ENCODE measurements around the gene NEAT1.
"Not testable (repeated sequence)": the region's sequence is repeated elsewhere in the genome, so short reads cannot be mapped to it uniquely, and the experiment has no call there.

The NEAT1 gene

GRCh38 chr11:65434667-65435410, 12.2 kb downstream of the NEAT1 start:
- DNase-seq (ENCODE audit: low spot score), result no peak

GRCh38 chr11:65435411-65435931, 12.9 kb downstream of the NEAT1 start:
- no peak for DNase-seq (ENCODE audit: low spot score)

DNA sequence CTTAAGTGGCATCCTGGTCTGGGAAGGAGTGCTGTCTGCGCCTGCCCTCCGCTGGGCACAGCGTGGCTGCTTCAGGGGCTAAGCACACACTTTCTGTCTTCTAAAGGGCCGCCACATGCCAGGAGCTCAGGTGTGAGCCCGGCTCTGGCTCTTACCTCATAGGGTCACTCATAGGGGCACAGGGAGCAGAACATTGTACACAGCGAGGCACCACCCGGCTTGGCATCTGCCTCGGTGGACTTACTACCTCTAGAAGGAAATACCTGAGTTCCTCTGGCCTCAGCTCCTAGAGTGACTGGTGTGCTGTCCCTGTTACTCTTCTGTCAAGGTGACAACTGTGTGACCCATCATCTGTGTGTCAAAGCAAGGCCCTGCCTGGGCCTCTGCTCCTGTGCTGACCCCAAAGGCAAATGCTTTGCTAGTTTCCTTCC, 13.4 kb downstream of the NEAT1 start:
- DNase-seq (ENCODE audit: low spot score), result no peak

- DNase-seq (ENCODE audit: low spot score), result no peak
Measured at GRCh38 chr11:65436412-65437032, 13.9 kb downstream of the NEAT1 start.

GRCh38 chr11:65437436-65438227, 15.0 kb downstream of the NEAT1 start:
- no peak for DNase-seq (ENCODE audit: low spot score)

GRCh38 chr11:65438257-65439151, 15.9 kb downstream of the NEAT1 start:
- no peak for DNase-seq (ENCODE audit: low spot score)

GRCh38 chr11:65439331-65440181, 17.0 kb downstream of the NEAT1 start:
- no peak for DNase-seq (ENCODE audit: low spot score)

DNA sequence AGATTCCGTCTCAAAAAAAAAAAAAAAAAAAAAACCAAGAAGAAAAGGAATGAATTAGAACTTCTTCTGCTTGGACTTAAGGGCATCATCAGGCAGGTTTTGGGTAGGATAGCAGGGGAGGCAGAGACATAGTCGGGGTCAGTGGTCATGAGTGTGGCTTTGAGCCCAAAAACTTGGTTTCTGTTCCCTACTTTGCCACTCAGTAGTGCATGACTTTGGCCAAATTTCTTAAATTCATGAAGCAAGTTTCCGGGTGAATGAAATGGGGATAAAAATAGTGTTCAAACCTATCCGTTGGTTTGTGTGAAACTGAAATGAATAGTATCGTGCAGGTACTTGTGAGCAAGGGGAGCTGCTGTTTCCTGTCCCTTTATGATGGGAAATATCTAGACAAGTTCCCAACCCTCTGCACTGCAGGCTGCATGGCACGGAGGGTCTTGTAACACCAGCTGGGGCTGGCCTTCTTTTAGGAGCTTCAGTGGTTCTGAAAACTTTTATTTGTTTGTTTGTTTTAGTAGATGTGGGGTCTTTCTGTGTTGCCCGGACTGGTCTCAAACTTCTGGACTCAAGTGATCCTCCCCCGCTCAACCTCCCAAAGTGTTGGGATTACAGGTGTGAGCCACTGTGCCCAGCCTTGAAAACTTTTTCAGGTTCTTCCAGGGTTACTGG, 18.4 kb downstream of the NEAT1 start:
- peak; percentile 49 for DNase-seq (ENCODE audit: low spot score)

- DNase-seq (ENCODE audit: low spot score), result no peak
Measured at GRCh38 chr11:65442842-65443331, 20.3 kb downstream of the NEAT1 start.

GRCh38 chr11:65444314-65445051, 21.9 kb downstream of the NEAT1 start:
- no peak for DNase-seq (ENCODE audit: low spot score)

DNA sequence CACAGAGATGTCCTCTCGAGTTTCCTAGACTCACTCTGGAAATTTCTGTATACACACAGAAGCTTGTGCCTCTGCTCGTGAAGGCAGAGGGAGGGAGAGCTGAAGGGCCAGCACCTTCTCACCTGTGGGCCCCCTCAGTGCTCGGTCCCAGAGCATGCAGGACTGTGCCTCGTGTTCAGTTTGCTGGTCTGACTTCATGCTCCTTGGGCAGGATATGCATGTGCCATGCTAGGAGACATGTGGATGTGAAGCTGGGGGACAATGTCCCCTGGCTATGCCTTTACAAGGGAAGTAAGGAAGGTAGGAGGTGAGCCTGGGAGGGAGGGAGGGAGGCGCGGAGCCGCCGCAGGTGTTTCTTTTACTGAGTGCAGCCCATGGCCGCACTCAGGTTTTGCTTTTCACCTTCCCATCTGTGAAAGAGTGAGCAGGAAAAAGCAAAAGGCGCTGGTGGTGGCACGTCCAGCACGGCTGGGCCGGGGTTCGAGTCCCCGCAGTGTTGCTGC, 22.6 kb downstream of the NEAT1 start:
- DNase-seq (ENCODE audit: low spot score), result no peak

- DNase-seq (ENCODE audit: low spot score), result no peak
Measured at GRCh38 chr11:65445604-65446445, 23.2 kb downstream of the NEAT1 start.

DNA sequence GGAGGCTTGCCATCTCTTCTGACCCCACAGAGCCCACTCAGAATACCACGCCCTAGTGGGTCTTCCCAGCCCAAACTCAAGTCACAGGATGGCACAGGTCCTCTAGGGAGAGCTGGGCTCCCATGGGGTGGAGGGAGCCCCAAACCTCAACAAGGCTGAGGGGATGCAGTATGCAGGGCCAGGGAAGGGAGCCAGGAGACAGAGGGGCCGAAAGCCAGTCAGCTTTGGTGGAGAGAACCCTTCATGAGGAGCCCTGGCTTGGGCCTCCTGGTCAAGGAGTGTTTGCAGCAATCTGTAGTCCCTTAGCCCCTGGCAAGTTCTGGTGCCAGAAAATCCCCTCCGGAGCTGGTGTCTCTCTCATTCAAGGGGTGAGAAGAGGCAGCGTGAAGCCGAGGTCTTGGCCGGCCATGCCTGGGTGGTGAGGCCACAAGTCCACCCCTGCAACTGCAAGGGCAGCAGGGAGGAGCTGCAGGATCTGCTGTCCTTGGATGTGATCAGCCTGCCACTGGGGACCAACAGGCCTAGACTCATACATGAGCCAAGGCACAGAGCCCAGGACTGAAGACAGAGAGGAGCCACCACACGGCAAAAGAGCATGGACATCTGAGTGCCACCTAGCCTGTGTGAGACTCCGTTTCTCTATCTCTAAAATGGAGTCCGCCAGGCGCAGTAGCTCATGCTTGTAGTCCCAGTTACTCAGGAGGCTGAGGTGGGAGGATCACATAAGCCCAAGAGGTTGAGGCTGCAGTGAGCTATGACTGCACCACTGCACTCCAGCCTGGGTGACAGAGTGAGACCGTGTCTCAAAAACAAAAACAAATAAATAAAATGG, 24.1 kb downstream of the NEAT1 start:
- DNase-seq (ENCODE audit: low spot score), result no peak

DNA sequence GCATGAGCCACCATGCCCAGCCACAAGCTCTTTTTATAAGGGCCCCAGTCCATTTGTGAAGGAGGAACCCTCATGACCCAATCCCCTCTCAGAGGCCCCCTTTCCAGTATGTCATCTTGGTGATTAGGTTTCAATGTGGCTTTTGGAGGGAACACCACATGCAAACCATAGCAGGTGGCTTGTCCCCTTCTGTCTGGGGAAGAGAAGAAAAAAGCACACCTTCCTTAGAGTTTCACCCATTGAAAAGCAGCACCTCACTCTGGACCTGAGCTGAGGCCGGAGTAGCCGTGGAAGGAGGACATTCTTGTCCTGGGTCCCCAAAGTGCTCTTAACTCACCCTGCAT, 25.4 kb downstream of the NEAT1 start:
- DNase-seq (ENCODE audit: low spot score), result no peak

DNA sequence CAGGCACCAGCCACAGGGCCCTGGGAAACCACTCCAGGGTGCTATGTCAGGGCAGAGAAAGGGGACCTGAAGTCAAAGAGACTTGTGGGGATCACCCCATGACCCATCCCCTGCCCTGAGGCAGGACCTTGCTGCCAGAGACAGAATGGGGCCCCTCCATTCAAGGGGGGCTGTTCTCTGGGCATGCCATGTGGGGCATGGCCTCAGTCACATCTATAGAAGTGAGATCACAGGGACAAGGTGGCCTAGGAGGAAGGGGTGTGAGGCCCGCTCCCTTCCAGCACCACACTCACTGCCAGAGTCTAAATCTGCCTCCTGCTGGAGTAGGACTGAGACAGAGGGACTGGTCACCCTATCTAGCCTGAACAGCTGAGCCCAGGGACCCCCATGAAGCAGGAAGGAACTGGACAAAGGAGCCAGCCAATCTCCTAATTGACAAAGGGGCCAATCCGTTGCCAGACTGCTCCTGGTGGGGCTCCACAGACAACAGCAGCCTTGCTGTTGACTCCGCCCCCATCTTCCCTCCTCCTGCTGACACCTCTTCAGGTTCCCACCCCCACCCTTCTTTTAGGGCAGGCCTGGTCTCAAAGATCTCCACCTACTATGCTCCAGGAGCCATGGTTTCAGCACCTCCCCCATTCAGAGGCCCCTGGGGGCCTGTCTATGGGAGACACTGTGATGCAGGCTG, 26.0 kb downstream of the NEAT1 start:
- no peak for DNase-seq (ENCODE audit: low spot score)

DNA sequence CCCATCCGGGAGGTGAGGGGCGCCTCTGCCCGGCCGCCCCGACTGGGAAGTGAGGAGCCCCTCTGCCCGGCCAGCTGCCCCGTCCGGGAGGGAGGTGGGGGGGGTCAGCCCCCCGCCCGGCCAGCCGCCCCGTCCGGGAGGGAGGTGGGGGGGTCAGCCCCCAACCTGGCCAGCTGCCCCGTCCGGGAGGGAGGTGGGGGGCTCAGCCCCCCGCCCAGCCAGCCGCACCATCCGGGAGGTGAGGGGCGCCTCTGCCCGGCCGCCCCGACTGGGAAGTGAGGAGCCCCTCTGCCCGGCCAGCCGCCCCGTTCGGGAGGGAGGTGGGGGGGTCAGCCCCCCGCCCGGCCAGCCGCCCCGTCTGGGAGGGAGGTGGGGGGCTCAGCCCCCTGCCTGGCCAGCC, 28.7 kb downstream of the NEAT1 start:
- DNase-seq (ENCODE audit: low spot score), result not testable (repeated sequence)

DNA sequence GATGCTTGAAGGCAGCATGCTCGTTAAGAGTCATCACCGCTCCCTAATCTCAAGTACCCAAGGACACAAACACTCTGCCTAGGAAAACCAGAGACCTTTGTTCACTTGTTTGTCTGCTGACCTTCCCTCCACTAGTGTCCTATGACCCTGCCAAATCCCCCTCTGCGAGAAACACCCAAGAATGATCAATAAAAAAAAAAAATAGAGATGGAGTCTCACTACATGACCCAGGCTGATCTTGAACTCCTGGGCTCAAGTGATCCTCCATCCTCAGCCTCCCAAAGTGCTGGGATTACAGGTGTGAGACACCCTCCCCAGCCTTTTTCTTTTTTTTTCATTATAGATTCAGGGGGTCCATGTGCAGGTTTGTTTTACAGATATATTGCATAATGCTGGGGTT, 29.7 kb downstream of the NEAT1 start:
- DNase-seq (ENCODE audit: low spot score), result not testable (repeated sequence)

Data from activated CD4-positive, alpha-beta T cell treated with anti-CD3 and anti-CD28 coated beads, Interleukin-2, Interleukin-4, amounts not matched to agents 100 ng/mL and 50 ng/mL, durations not matched to agents 16 hours and 8 hours (primary cell).